SU-DHL-6 (cell line): ENCODE measurements around the gene FOXD3.

Experiments
- H2AFZ ChIP-seq: fragments of 200-600 bp; sonication (generic); 2 replicates; pipeline ENCODE4 v1.6.1; 2014; ENCODE audit warnings: low read depth, mild to moderate bottlenecking, moderate library complexity, mixed read lengths, antibody characterized with exemption, low read length; ENCODE audit not compliant: severe bottlenecking
- H3F3A ChIP-seq: fragments of 200-600 bp; shearing (Covaris generic); 2 replicates; pipeline ENCODE4 v1.6.0; 2016; ENCODE audit warnings: antibody characterized with exemption, mild to moderate bottlenecking; ENCODE audit not compliant: insufficient read depth
- H3K27ac ChIP-seq: fragments of 200-600 bp; sonication (generic); 2 replicates; pipeline ENCODE4 v1.5.1; 2016; ENCODE audit warnings: low read depth, mild to moderate bottlenecking, low read length, moderate library complexity, mixed read lengths
- H3K27me3 ChIP-seq: fragments of 200-600 bp; sonication (generic), shearing (Covaris generic); 2 replicates; pipeline ENCODE4 v1.6.0; 2014; ENCODE audit warnings: mild to moderate bottlenecking, low read length
- H3K36me3 ChIP-seq: fragments of 200-600 bp; sonication (generic); 2 replicates; pipeline ENCODE4 v1.6.1; 2014; ENCODE audit warnings: mild to moderate bottlenecking, low read length, mixed read lengths
- H3K4me2 ChIP-seq: fragments of 300-600, 200-600 bp; shearing (Covaris generic), sonication (generic); 2 replicates; pipeline ENCODE4 v1.6.0; 2014; ENCODE audit warnings: low read length, low read depth, mild to moderate bottlenecking; ENCODE audit not compliant: poor library complexity, severe bottlenecking
- H3K4me3 ChIP-seq: fragments of 200-600 bp; sonication (generic); 2 replicates; pipeline ENCODE4 v1.5.1; 2014; ENCODE audit warnings: antibody characterized with exemption, low read length, mild to moderate bottlenecking, mixed read lengths; ENCODE audit not compliant: insufficient read depth, poor library complexity, severe bottlenecking
- H3K79me2 ChIP-seq: fragments of 200-600 bp; sonication (generic); 2 replicates; pipeline ENCODE4 v1.6.1; 2014; ENCODE audit warnings: mild to moderate bottlenecking, low read length, moderate library complexity; ENCODE audit not compliant: insufficient read depth
- H3K9ac ChIP-seq: fragments of 200-600 bp; sonication (generic); 2 replicates; pipeline ENCODE4 v1.7.0; 2014; ENCODE audit warnings: mild to moderate bottlenecking, low read length
- H3K9me2 ChIP-seq: fragments of 200-600 bp; sonication (generic); replicated peaks from 2 replicates; pipeline ENCODE4 v1.6.1; 2014; ENCODE audit warnings: low read length; ENCODE audit not compliant: insufficient read depth
- H3K9me3 ChIP-seq: fragments of 200-600 bp; sonication (generic); 2 replicates; pipeline ENCODE4 v1.6.1; 2014; ENCODE audit warnings: low read length, mixed read lengths; ENCODE audit not compliant: insufficient read depth
- H4K20me1 ChIP-seq: fragments of 200-600 bp; sonication (generic); 2 replicates; pipeline ENCODE4 v1.6.1; 2014; ENCODE audit warnings: low read depth, mild to moderate bottlenecking, antibody characterized with exemption, low read length, moderate library complexity, mixed read lengths
- EZH2phosphoT487 ChIP-seq: fragments of 200-600 bp; sonication (generic), shearing (Covaris generic); conservative IDR thresholded peaks from 2 replicates; pipeline ENCODE4 v1.6.1; 2018; ENCODE audit warnings: mild to moderate bottlenecking, antibody characterized with exemption, low read length, moderate library complexity, mixed read lengths
- TF ChIP-seq, protein P1 (sequence below): fragments of 200-600 bp; sonication (generic); IDR thresholded peaks from one replicate; pipeline ENCODE4 v1.5.1; 2017; ENCODE audit warnings: antibody characterized with exemption, mild to moderate bottlenecking, low read length, moderate library complexity; ENCODE audit not compliant: insufficient read depth, poor library complexity, severe bottlenecking

FOXD3 gene

GRCh38 chr1:63367215-63368103 lies 45.1 kb downstream of the FOXD3 start, which contains the start of gene ALG6:
TSS of gene ALG6 (plus strand) at chr1:63367627. CDS start at chr1:63370978, 3,351 bp downstream.
- Histone ChIP-seq H2AFZ (peak within 1 kb of the TSS; percentile 98), H3K4me2 (peak within 1 kb of the TSS; percentile 85), H4K20me1 (no peaks in the 10 kb centered on the region), H3K27me3 (no peaks in the 10 kb centered on the region), H3K9me2 (no peaks in the 10 kb centered on the region), H3K9ac (peak within 1 kb of the TSS; percentile 92), H3K4me3 (peak within 1 kb of the TSS; percentile 85), H3K9me3 (no peaks in the 10 kb centered on the region), H3K36me3 (peaks cover 9% of the 10 kb centered on the region), H3K27ac (peak within 1 kb of the TSS; percentile 40), H3F3A (peaks cover 11% of the 10 kb centered on the region; the same call in 1 of the 2 replicates), H3K79me2 (peaks cover 16% of the 10 kb centered on the region)
- TF ChIP-seq, protein P1, sequence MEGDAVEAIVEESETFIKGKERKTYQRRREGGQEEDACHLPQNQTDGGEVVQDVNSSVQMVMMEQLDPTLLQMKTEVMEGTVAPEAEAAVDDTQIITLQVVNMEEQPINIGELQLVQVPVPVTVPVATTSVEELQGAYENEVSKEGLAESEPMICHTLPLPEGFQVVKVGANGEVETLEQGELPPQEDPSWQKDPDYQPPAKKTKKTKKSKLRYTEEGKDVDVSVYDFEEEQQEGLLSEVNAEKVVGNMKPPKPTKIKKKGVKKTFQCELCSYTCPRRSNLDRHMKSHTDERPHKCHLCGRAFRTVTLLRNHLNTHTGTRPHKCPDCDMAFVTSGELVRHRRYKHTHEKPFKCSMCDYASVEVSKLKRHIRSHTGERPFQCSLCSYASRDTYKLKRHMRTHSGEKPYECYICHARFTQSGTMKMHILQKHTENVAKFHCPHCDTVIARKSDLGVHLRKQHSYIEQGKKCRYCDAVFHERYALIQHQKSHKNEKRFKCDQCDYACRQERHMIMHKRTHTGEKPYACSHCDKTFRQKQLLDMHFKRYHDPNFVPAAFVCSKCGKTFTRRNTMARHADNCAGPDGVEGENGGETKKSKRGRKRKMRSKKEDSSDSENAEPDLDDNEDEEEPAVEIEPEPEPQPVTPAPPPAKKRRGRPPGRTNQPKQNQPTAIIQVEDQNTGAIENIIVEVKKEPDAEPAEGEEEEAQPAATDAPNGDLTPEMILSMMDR: no peak
- TF ChIP-seq EZH2phosphoT487: no peak

GRCh38 chr1:63368131-63368530 lies 45.8 kb downstream of the FOXD3 start:
- TF ChIP-seq, protein P1: no peak
- TF ChIP-seq EZH2phosphoT487: no peak
- Histone ChIP-seq H4K20me1 (no peaks in the 10 kb centered on the region), H3K79me2 (peaks cover 16% of the 10 kb centered on the region), H3K4me3 (peak overlapping the region; percentile 85), H3K36me3 (peaks cover 9% of the 10 kb centered on the region), H3K4me2 (peak overlapping the region; percentile 65), H3F3A (peaks cover 11% of the 10 kb centered on the region; the same call in 1 of the 2 replicates), H2AFZ (peak overlapping the region; percentile 88), H3K27me3 (no peaks in the 10 kb centered on the region), H3K9ac (peak overlapping the region; percentile 92), H3K9me3 (no peaks in the 10 kb centered on the region), H3K9me2 (no peaks in the 10 kb centered on the region), H3K27ac (peak overlapping the region; percentile 40)
